Measurements from ENCODE around the gene SENP5.

SENP5 gene

GRCh38 chr3:196889844-196890708 is 22.4 kb downstream of the SENP5 start:
- DNase-seq (ENCODE audit: low spot score), result no peak

GRCh38 chr3:196894557-196895295 is 27.0 kb downstream of the SENP5 start:
- DNase-seq (ENCODE audit: low spot score), result no peak

GRCh38 chr3:196896229-196896628 is 28.5 kb downstream of the SENP5 start:
- DNase-seq (ENCODE audit: low spot score), result no peak

GRCh38 chr3:196901768-196902167 is 34.0 kb downstream of the SENP5 start:
- no peak for DNase-seq (ENCODE audit: low spot score)

- DNase-seq (ENCODE audit: low spot score), result peak; percentile 53
These were observed 34.6 kb downstream of the SENP5 start for GRCh38 chr3:196902296-196902695.

GRCh38 chr3:196903740-196904139 is 36.0 kb downstream of the SENP5 start:
- DNase-seq (ENCODE audit: low spot score), result no peak

GRCh38 chr3:196914866-196915265 is 47.1 kb downstream of the SENP5 start:
- DNase-seq (ENCODE audit: low spot score), result no peak

GRCh38 chr3:196915375-196915774 is 47.7 kb downstream of the SENP5 start:
- DNase-seq (ENCODE audit: low spot score), result no peak

- no peak for DNase-seq (ENCODE audit: low spot score)
These were observed 48.5 kb downstream of the SENP5 start for GRCh38 chr3:196916221-196916620.

GRCh38 chr3:196916995-196917394 is 49.3 kb downstream of the SENP5 start:
- DNase-seq (ENCODE audit: low spot score), result no peak

GRCh38 chr3:196918968-196919367 is 51.2 kb downstream of the SENP5 start:
- no peak for DNase-seq (ENCODE audit: low spot score)

- DNase-seq (ENCODE audit: low spot score), result no peak
These were observed 53.0 kb downstream of the SENP5 start for GRCh38 chr3:196920733-196921132.

- no peak for DNase-seq (ENCODE audit: low spot score)
These were observed 60.1 kb downstream of the SENP5 start for GRCh38 chr3:196927571-196928453.

- no peak for DNase-seq (ENCODE audit: low spot score)
These were observed 63.4 kb downstream of the SENP5 start for GRCh38 chr3:196931157-196931556.

- no peak for DNase-seq (ENCODE audit: low spot score)
These were observed 64.3 kb downstream of the SENP5 start for GRCh38 chr3:196931828-196932587.

- no peak for DNase-seq (ENCODE audit: low spot score)
These were observed 64.9 kb downstream of the SENP5 start for GRCh38 chr3:196932600-196932999.

GRCh38 chr3:196936288-196936687 is 68.6 kb downstream of the SENP5 start:
- no peak for DNase-seq (ENCODE audit: low spot score)

GRCh38 chr3:196938124-196938523 is 70.4 kb downstream of the SENP5 start:
- no peak for DNase-seq (ENCODE audit: low spot score)

- DNase-seq (ENCODE audit: low spot score), result no peak
These were observed 70.9 kb downstream of the SENP5 start for GRCh38 chr3:196938576-196938975.

GRCh38 chr3:196941729-196942225 is 74.1 kb downstream of the SENP5 start:
- no peak for DNase-seq (ENCODE audit: low spot score)

- peak; percentile 96 for DNase-seq (ENCODE audit: low spot score)
These were observed 74.7 kb downstream of the SENP5 start, which contains the start of gene NCBP2 for GRCh38 chr3:196942226-196942914. Gene NCBP2 (minus strand): TSS chr3:196942528. CDS start chr3:196942503, 25 bp downstream.

All from D341Med (cell line).